ENCODE results near the gene MBL2. TPM values are rescaled to one million over a fixed set of nuclear protein-coding genes. Genes with fewer than 3 reads are reported as not detected.

The MBL2 gene
- total and polyA plus RNA-seq, 10 of the 15 experiments (the other 5 are each of a cell fraction or from before 2014, with no cell fraction given), result not detected

- H4K20me1 ChIP-seq (ENCODE audit: control insufficient read depth, insufficient read depth), result no peaks in the 10 kb centered on the region
- H3K4me1 ChIP-seq (ENCODE audit: control insufficient read depth, insufficient read depth, low read length), result no peaks in the 10 kb centered on the region
- no peaks in the 10 kb centered on the region for H3K27me3 ChIP-seq (replicated peaks in 1 of 2; ENCODE audit: control insufficient read depth in 2 of 2, insufficient read depth in 2 of 2, low read length in 1 of 2)
- POLR2A ChIA-PET, result no interaction called here
- intact Hi-C loops (cut with micrococcal nuclease; ENCODE audit: unreplicated experiment) (no loop called here), in situ Hi-C loops (cut with MboI) (no loop called here)
- RAD21 ChIA-PET (ENCODE audit: unreplicated experiment), result interaction anchor here (2.2 kb wide), 1 partner anchor 38 kb away, joined by 19 read pairs; no protein-coding TSS in a partner anchor
- no peak overlapping the region for H2AFZ ChIP-seq (ENCODE audit: control insufficient read depth, low read depth, low read length)
- ATAC-seq (no peak), DNase-seq (ENCODE audit: low read depth, low spot score) (no peak), FAIRE-seq (no peak)
- SMC1A ChIA-PET (ENCODE audit: uncharacterized antibody, unreplicated experiment), result interaction anchor here (1.0 to 1.9 kb wide), 3 partner anchors 38 to 134 kb away, joined by 3 to 5 read pairs (median 4); no protein-coding TSS in a partner anchor
- TF ChIP-seq HSF1 (IDR thresholded peaks at IDR 0.05; ENCODE audit: low read depth, low read length), result no peak
- TF ChIP-seq CTCF (IDR thresholded peaks at IDR 0.05 in 2 of 3, conservative IDR thresholded peaks at IDR 0.05 in 1 of 3; ENCODE audit: control insufficient read depth in 2 of 3, extremely low read depth in 1 of 3, insufficient read depth in 1 of 3, low read depth in 3 of 3, low read length in 3 of 3), result 0 out of 6 replicates have a peak, but pooled peaks of 1 of the 3 experiments have one; percentile 23
- TF ChIP-seq ESRRA (IDR thresholded peaks at IDR 0.05; ENCODE audit: low read length), result no peak
- TF ChIP-seq NRF1 (conservative IDR thresholded peaks at IDR 0.05; ENCODE audit: low read depth, low read length), result no peak
- no peak for TF ChIP-seq ASH2L (IDR thresholded peaks at IDR 0.05; ENCODE audit: borderline replicate concordance, low read depth)
- no peak for TF ChIP-seq NBN (IDR thresholded peaks at IDR 0.05)
- TF ChIP-seq BRCA1 (IDR thresholded peaks at IDR 0.05; ENCODE audit: low read depth, low read length), result no peak
- TF ChIP-seq MEF2A (IDR thresholded peaks at IDR 0.05; ENCODE audit: insufficient read depth, low read depth, low read length), result no peak
- H3K4me2 ChIP-seq (ENCODE audit: control insufficient read depth, insufficient read depth), result no peak overlapping the region
- no peaks in the 10 kb centered on the region for H3K9me3 ChIP-seq (replicated peaks; ENCODE audit: control insufficient read depth, insufficient read depth, low read length)
- H3K36me3 ChIP-seq (ENCODE audit: control insufficient read depth in 2 of 2, insufficient read depth in 2 of 2, low read length in 1 of 2), result no peaks in the 10 kb centered on the region
- no peak overlapping the region for H3K27ac ChIP-seq (ENCODE audit: control insufficient read depth, insufficient read depth)
- WGBS (ENCODE audit: insufficient coverage, insufficient replicate concordance, low lambda C conversion rate, missing lambda C conversion rate), result 55% methylated on average over 42 of the region's 42 CpGs
- CTCF ChIA-PET, result interaction anchor here (1.0 to 5.2 kb wide), 8 partner anchors 9 to 133 kb away, joined by 3 to 56 read pairs (median 4); no protein-coding TSS in a partner anchor
- no TSS peak for BruUV-seq (replicated peaks)
- no peak overlapping the region for H3K9ac ChIP-seq (ENCODE audit: control insufficient read depth, insufficient read depth, low read length)
- H3K4me3 ChIP-seq, result no peak overlapping the region
- H3K79me2 ChIP-seq (ENCODE audit: control insufficient read depth, insufficient read depth, low read length), result no peaks in the 10 kb centered on the region
These were observed 6.2 kb upstream of the MBL2 start for GRCh38 chr10:52778511-52779392.

Measured in GM12878 (cell line).